Upper lobe of left lung (tissue), 6 donors: ENCODE measurements around the gene OSER1. TPM values are rescaled to one million over a fixed set of nuclear protein-coding genes. Genes with fewer than 3 reads are reported as not detected.
"Not testable (repeated sequence)": the region's sequence is repeated elsewhere in the genome, so short reads cannot be mapped to it uniquely, and the experiment has no call there.

Experiments used
- ATAC-seq, 2 donors: fragments of 200-7000 bp; cut with Tn5 transposase; one replicate each; pipeline ENCODE4 v1.9.1; 2022; ENCODE audit warnings: mild to moderate bottlenecking in 2 of 2, moderate library complexity in 2 of 2; ENCODE audit not compliant: low FRiP score in 2 of 2
- DNase-seq, 2 donors: peaks; one replicate each; pipeline ENCODE4 v3.0.0-alpha.2; 2019 to 2020
- H3K27ac ChIP-seq, 4 donors: fragments of 200-600 bp; sonication (generic); one replicate each; pipeline ENCODE4 v1.5.1; 2016 to 2019
- H3K27me3 ChIP-seq, 4 donors: fragments of 200-600 bp; sonication (generic); one replicate each; pipeline ENCODE4 v1.5.1; 2017 to 2019
- H3K36me3 ChIP-seq, 4 donors: fragments of 200-600 bp; sonication (generic); one replicate each; pipeline ENCODE4 v1.5.1; 2016 to 2019
- H3K4me1 ChIP-seq, 4 donors: fragments of 200-600 bp; sonication (generic); one replicate each; pipeline ENCODE4 v1.5.1; 2018 to 2019
- H3K4me3 ChIP-seq, 4 donors: fragments of 200-600 bp; sonication (generic); one replicate each; pipeline ENCODE4 v1.5.1; 2017 to 2019; ENCODE audit warnings: mild to moderate bottlenecking in 2 of 4, moderate library complexity in 1 of 4
- H3K9me3 ChIP-seq, 4 donors: fragments of 200-600 bp; sonication (generic); one replicate each; pipeline ENCODE4 v1.5.1; 2018 to 2019
- EP300 ChIP-seq, 4 donors: sonication (generic); formaldehyde crosslinking; IDR thresholded peaks; one replicate each; pipeline ENCODE4 v1.5.1; 2017; ENCODE audit warnings: antibody characterized with exemption in 4 of 4, control low read depth in 2 of 4
- POLR2A ChIP-seq, 4 donors: fragments of 450-650 bp; IDR thresholded peaks; one replicate each; pipeline ENCODE4 v1.5.1; 2016 to 2017; ENCODE audit warnings: antibody characterized with exemption in 4 of 4, mild to moderate bottlenecking in 2 of 4
- POLR2AphosphoS5 ChIP-seq, 2 donors: sonication (generic); formaldehyde crosslinking; IDR thresholded peaks; one replicate each; pipeline ENCODE4 v1.5.1; 2017; ENCODE audit warnings: antibody characterized with exemption in 2 of 2
- WGBS, 2 donors: methylation state at CpG; one replicate each; pipeline ENCODE4 v1.1.5; 2017 to 2018; 5-methylcytosine and 5-hydroxymethylcytosine counted together
- total RNA-seq, 6 donors: library from RNA; depleted of rRNA in 4 of 6; stranded (reverse); fragments of >200 nt in 4 of 6; gene quantifications; one replicate each; pipeline versions ENCODE4 v1.1.0 to v1.2.1, GENCODE V29; 2016 to 2021
- TF ChIP-seq, protein P1 (sequence below), 6 experiments: fragments of 450-650 bp in 4 of 6; fragments of 200-600 bp in 2 of 6; sonication (generic) in 2 of 6; IDR thresholded peaks; one replicate each; pipeline ENCODE4 v1.5.1; 2016 to 2019; ENCODE audit warnings: antibody characterized with exemption in 6 of 6
- donor health status: DM: no; HTN: no; CAD: no; lungs with moderate emphysema.
- donor health status: DM: no; HTN: yes; CAD: no; lungs with severe emphysema.

OSER1 gene
- total RNA-seq, 6 donors from 2014 or later, result 18.8 to 38.3 (median 30.8) TPM

DNA sequence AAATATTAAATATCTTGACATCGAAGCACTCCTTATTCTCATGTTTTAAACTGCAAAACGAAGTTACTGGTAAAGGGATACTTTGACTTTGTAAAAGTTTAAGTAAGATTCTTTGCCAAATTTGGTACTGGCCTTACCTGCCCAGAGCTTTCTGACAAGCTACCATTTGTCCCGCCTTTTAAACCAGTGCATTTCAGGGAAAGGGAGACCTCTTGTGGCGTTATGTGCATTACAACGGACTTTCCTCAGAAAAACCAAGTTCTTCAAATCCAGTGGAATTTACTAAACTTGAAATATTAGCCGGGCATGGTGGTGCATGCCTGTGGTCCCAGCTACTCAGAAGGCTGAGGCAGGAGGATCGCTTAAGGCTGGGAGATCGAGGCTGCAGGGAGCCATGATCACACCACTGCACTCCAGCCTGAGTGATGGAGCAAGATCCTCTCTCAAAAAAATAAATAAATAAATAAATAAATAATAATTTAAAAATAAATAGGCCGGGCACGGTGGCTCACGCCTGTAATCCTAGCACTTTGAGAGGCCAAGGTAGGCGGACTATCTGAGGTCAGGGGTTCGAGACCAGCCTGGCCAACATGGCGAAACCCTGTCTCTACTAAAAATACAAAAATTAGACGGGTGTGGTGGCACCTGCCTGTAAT lies 20.2 kb downstream of the OSER1 start:
- not testable (repeated sequence) for H3K4me3 ChIP-seq, H3K27ac ChIP-seq, H3K9me3 ChIP-seq, H3K36me3 ChIP-seq, DNase-seq
- WGBS, 2 donors, result 23 to 32% methylated on average over 13 to 15 of the region's 15 CpGs
- Histone ChIP-seq H3K4me1 (peaks cover 12 to 19% (median 16%) of the 10 kb centered on the region in 4 donors), H3K27me3 (peaks cover 0 to 12% (median 4%) of the 10 kb centered on the region in 4 donors)
- ATAC-seq, result peak in 1 of 2 donors; percentile 51
- TF ChIP-seq, protein P1, sequence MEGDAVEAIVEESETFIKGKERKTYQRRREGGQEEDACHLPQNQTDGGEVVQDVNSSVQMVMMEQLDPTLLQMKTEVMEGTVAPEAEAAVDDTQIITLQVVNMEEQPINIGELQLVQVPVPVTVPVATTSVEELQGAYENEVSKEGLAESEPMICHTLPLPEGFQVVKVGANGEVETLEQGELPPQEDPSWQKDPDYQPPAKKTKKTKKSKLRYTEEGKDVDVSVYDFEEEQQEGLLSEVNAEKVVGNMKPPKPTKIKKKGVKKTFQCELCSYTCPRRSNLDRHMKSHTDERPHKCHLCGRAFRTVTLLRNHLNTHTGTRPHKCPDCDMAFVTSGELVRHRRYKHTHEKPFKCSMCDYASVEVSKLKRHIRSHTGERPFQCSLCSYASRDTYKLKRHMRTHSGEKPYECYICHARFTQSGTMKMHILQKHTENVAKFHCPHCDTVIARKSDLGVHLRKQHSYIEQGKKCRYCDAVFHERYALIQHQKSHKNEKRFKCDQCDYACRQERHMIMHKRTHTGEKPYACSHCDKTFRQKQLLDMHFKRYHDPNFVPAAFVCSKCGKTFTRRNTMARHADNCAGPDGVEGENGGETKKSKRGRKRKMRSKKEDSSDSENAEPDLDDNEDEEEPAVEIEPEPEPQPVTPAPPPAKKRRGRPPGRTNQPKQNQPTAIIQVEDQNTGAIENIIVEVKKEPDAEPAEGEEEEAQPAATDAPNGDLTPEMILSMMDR (IDR thresholded peaks at IDR 0.05), result peak; percentile 46 to 75 (median 69)

DNA sequence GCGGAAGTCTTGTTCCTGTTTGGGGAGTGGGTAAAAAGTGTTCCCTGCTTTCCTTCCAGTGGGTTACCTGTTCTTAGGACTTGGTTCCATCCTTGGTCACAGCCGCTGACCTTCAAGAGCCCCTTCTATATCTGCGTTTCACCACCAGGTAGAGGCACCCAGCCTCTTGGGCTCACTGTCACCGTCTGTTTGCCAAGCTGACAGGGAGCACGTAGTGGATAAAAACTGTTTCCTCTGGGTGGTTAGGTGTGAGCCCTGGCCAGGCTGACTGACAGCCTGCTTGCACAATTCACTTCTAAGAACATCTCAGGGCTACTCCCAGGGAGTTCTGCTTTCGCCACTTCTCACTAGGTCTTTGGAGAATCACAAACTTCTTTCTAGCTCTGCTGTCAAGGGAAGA lies 21.8 kb downstream of the OSER1 start:
- TF ChIP-seq, protein P1 (IDR thresholded peaks at IDR 0.05), result no peak
- no peak for TF ChIP-seq EP300 (IDR thresholded peaks at IDR 0.05)
- TF ChIP-seq POLR2A (IDR thresholded peaks at IDR 0.05), result no peak
- no peak for TF ChIP-seq POLR2AphosphoS5 (IDR thresholded peaks at IDR 0.05)
- no peaks in the 10 kb centered on the region for H3K9me3 ChIP-seq
- 58 to 66% methylated on average over 5 to 6 of the region's 6 CpGs for WGBS, 2 donors
- H3K27ac ChIP-seq, result peak overlapping the region in 3 of 4 donors; percentile 1 to 73 (median 57)
- H3K4me1 ChIP-seq, result peaks cover 12 to 19% (median 16%) of the 10 kb centered on the region in 4 donors
- no peaks in the 10 kb centered on the region for H3K36me3 ChIP-seq
- no peak for ATAC-seq
- no peak overlapping the region for H3K4me3 ChIP-seq
- H3K27me3 ChIP-seq, result peaks cover 0 to 12% (median 4%) of the 10 kb centered on the region in 4 donors
- DNase-seq, result no peak

GRCh38 chr20:44187772-44188709 lies 22.5 kb downstream of the OSER1 start:
- peak overlapping the region in 2 of 4 donors; percentile 37 to 46 for H3K4me3 ChIP-seq
- H3K4me1 ChIP-seq, result peaks cover 12 to 19% (median 16%) of the 10 kb centered on the region in 4 donors
- peak overlapping the region; percentile 45 to 73 (median 56) for H3K27ac ChIP-seq
- ATAC-seq, result peak in 1 of 2 donors; percentile 45
- WGBS, 2 donors, result 28 to 31% methylated on average over 6 to 8 of the region's 8 CpGs
- DNase-seq, result no peak
- peaks cover 0 to 12% (median 4%) of the 10 kb centered on the region in 4 donors for H3K27me3 ChIP-seq
- no peaks in the 10 kb centered on the region for H3K9me3 ChIP-seq
- TF ChIP-seq POLR2A (IDR thresholded peaks at IDR 0.05) (no peak), EP300 (IDR thresholded peaks at IDR 0.05) (no peak), POLR2AphosphoS5 (IDR thresholded peaks at IDR 0.05) (no peak)
- TF ChIP-seq, protein P1 (IDR thresholded peaks at IDR 0.05), result no peak
- no peaks in the 10 kb centered on the region for H3K36me3 ChIP-seq

GRCh38 chr20:44187054-44187771 lies 23.4 kb downstream of the OSER1 start, which contains the start of gene JPH2:
Gene JPH2 (minus strand): TSS chr20:44187188. CDS start chr20:44186705, 483 bp downstream.
- Histone ChIP-seq H3K4me1 (peaks cover 12 to 19% (median 16%) of the 10 kb centered on the region in 4 donors), H3K9me3 (no peaks in the 10 kb centered on the region), H3K27ac (peak within 1 kb of the TSS; percentile 45 to 73 (median 62)), H3K27me3 (peaks cover 0 to 12% (median 4%) of the 10 kb centered on the region in 4 donors), H3K4me3 (peak within 1 kb of the TSS; percentile 34 to 46 (median 36)), H3K36me3 (no peaks in the 10 kb centered on the region)
- ATAC-seq (peak in 1 of 2 donors; percentile 68), DNase-seq (peak in 1 of 2 donors; percentile 66)
- WGBS, 2 donors, result 1 to 9% methylated on average over 13 to 15 of the region's 24 CpGs
- TF ChIP-seq, protein P1 (IDR thresholded peaks at IDR 0.05), result no peak
- peak in 2 of 4 donors; percentile 14 to 56 for TF ChIP-seq EP300 (IDR thresholded peaks at IDR 0.05)
- TF ChIP-seq POLR2AphosphoS5 (IDR thresholded peaks at IDR 0.05), result peak in 1 of 2 donors; percentile 32
